Kasumi-1 (cell line): ENCODE data around the gene BTBD2.
A peak's percentile ranks its signal among the peaks of the same experiment; 100 is the strongest.

ENCODE experiments used
- DNase-seq, 2 experiments: peaks; one replicate each; lab custom pipeline; 2025; lab: John Stamatoyannopoulos, UW

BTBD2 gene

GRCh38 chr19:1985588-1986356, 29.7 kb downstream of the BTBD2 start:
- DNase-seq: no peak

- no peak for DNase-seq
These were observed 31.2 kb downstream of the BTBD2 start for GRCh38 chr19:1984357-1984756.

DNA sequence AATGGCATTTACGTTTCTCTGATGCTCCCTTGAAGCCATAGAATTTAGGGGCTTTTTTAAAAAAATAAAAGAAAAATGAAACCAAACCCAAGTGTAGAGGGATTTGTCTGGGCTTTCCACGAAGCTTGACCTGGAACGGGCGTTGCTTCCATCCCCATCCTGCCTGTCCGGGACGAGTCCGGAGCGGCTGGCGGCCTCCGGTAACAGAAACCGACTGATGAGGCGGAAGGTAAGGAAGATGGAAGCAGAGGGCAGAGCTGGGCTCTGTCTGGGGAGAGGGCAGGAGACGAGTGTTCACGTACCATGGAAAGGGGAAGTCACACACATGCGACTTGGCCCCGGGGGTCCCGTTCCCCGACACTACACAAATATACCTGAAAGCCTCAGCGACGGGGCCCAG, 34.3 kb downstream of the BTBD2 start:
- no peak for DNase-seq

DNA sequence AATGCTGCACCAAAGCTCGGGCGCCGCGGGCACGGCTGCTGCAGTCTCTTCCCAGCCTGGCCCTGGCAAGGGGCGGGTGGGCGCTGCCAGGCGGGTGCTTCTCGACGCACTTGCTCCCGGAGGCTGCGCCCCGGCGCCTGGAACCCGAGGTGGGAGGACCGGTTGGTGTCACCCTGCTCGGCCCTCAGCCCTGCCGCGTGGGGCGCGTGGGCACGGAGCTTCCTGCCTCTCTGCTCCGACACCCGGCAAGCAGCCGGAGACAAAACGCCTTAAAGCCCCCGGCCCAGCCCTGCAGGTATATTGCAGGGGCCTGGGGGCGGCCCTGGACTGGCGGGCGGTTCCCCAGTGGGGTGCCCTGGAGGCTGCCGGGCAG, 34.7 kb downstream of the BTBD2 start:
- no peak for DNase-seq

DNA sequence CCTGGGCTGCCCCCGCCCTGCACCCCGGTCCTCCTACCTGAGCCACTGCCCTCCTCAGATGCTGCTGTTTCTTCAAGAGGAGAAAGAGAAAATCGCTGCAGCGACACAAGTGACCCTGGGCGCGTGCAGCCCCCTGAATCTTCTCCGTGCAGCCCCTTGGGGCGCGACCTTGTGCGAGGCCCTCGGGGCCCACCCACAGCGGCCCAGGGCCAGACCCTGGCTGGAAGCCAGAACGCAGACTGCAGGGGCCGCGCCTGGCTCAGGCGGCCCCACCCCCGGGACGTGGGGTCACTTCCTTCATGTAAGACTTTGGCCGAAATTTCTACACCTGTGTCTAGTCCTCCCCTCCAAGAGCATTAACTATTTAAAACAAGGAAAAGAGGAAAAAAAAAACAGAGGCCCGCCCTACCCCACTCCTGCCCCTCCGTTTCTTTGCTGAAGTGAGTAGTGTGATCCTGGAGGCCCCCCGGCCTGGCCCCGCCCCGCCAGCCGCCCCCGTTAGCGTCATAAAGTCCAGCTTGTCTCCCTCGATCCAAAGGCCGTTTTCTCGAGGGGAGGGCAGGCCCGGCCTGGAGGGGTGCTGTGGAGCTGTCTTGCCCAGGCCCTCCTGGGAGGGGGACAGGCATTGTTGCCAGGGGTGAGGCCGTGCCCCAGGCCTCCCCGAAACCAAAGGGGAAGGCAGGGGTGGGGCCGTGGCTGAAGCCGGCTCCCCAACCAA, 35.3 kb downstream of the BTBD2 start:
- DNase-seq: no peak

DNA sequence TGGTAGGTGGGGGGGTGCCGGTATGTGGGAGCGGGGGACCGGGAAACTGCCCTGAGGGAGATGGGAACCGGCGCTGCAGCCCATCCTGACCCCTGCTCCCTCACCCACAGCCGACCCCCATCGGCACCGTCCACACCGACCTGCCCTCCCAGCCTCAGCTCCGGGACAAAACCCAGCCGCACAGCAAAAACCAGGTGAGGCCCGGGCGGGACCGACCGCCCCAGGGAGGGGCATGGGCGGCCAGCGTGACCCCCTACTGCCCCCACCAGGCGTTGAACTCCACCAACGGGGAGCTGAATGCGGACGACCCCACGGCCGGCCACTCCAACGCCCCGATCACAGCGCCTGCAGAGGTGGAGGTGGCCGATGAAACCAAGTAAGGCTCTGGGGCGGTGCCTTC, 35.9 kb downstream of the BTBD2 start:
- no peak for DNase-seq

GRCh38 chr19:1979017-1979416, 36.5 kb downstream of the BTBD2 start:
- DNase-seq: no peak

DNA sequence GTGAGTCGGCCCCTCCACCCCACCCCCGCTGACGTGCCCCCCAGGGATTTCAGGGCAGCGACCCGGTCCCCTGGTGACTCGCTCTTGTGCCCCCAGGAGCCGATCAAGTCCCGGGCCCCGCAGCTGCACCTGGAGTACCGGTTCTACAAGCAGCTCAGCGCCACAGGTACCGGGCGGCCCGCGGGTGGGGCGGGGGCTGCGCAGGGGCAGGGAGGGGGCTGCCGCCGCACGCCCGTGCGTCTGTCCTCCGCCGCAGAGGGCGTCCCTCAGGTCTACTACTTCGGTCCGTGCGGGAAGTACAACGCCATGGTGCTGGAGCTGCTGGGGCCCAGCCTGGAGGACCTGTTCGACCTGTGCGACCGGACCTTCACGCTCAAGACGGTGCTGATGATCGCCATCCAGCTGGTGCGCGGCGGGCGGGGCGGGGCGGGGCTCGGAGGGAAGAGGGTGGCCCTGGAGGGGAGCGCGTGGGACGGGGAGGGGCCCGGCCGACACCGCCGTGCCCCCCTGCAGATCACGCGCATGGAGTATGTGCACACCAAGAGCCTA, 37.1 kb downstream of the BTBD2 start:
- DNase-seq: no peak

GRCh38 chr19:1977120-1977519, 38.4 kb downstream of the BTBD2 start:
- DNase-seq: no peak

DNA sequence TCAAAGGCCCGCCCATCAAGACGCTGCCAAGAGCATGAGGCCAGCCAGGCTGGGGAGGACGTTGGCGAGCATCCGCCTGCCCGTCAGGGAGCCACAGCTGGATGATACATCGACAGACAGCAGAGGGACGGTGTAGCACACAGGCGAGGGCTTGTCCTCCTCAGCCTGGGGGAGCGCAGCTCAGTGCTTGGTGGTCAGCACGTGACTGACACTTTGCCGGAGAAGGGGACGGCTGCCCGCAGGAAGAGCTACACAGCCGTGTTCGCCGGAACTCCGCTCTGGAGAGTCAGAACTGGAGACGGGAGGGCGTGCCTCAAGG, 40.4 kb downstream of the BTBD2 start:
- DNase-seq: no peak

DNA sequence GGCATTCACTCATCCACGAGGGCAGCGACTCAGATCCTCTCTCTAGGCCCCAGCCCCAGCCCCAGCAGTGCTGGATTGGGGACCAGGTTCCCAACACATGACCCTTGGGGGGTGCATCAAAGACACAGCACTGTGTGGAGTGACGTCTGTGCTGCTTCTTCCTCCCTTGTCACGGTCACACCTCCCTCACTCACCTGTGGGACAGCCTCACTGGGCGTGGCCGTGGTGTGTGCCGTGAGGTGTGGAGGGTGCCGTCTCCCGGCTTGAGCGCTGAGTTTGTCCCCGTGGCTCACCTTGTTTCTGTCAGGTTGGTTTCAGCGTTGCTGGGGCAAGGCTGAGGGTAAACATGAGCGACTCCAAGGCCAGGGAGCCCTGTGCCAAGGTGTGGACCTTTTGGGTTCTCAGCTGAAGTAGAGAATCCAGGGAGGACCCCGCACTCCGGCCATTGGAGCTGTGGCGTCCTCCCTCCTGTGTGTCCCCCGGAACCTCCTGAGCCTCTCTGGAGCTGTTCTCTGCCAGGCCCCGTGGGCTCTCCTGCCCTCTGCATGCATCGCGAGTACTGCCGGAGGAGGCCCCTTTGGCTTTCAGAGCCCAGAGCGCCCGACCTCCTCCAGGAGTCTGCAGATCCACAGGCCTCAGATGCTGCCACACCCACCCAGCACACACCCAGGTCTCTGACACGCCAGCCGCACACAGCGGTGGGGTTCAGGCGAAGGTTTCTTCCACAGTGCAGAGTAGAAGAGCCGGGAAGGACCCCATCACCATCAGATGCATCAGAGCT, 40.9 kb downstream of the BTBD2 start:
- no peak for DNase-seq

DNA sequence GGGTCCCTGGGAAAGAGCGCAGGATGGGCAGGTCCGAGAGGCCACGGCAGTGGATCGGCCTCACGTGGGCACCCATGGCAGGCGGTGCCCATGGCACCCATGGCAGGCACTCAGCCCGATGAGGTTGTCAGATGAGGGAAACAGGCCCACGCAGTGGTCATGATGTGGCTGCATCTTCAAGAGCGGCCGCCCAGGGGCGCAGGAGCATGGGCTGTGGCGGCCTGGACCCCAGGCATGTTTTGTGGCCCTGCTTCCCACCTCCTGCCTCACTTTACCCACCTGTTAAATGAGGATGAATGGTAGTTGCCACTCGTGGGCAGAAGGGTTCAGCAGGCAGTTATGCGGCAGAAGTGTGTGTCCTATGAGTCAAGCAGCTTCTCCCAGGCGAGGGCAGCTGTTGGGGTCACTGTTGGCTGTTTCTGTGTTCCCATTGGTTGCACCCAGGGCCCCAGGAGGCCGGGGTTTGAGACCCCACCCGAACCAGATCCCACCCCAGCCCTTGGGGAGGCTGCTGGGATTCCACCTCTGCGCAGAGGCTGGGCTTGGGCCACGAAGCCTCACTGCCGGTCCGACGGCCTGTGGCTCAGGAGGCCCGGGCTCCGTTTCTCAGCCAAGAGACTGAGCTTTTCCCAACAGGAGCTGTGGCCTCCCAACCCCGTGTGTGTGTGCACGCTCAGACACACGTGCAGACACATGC, 44.6 kb downstream of the BTBD2 start:
- no peak for DNase-seq

- DNase-seq: no peak
These were observed 45.3 kb downstream of the BTBD2 start for GRCh38 chr19:1970003-1970805.

DNA sequence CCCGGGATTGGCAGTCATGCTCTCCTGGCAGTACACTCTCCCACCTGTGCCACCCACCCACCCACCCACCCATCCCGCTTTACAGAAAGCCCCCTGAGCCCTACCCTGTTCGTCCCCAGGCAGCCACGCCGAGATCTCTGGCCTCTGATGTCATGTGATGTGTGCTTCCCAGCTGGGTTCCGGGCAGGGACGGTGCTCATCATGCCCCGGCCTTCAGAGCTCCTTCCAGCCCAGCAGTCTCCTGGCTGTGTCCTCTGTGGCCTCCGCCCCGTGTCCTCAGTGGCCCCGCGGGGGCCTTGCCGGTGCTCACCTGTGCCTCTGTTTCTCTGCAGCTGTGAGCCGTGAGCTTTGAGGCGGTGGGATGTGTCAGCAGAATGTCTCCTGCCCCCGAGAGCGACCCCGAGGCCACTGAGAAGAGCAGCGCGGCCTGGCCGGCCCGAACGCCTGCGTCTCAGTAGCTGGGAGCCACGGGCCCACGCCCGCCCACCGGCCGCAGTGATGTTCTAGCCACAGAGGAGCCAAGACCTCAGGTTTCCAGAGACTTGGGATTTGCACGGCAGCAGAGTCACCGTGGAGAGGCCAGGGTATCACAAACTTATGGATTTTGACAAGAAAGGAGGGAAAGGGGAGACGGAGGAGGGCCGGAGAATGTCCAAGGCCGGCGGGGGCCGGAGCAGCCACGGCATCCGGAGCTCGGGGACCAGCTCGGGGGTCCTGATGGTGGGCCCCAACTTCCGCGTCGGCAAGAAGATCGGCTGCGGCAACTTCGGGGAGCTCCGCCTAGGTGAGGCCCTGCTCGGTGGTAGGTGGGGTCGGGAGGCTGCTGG, 46.1 kb downstream of the BTBD2 start:
- DNase-seq: no peak

- no peak for DNase-seq
These were observed 47.0 kb downstream of the BTBD2 start for GRCh38 chr19:1968279-1969175.

DNA sequence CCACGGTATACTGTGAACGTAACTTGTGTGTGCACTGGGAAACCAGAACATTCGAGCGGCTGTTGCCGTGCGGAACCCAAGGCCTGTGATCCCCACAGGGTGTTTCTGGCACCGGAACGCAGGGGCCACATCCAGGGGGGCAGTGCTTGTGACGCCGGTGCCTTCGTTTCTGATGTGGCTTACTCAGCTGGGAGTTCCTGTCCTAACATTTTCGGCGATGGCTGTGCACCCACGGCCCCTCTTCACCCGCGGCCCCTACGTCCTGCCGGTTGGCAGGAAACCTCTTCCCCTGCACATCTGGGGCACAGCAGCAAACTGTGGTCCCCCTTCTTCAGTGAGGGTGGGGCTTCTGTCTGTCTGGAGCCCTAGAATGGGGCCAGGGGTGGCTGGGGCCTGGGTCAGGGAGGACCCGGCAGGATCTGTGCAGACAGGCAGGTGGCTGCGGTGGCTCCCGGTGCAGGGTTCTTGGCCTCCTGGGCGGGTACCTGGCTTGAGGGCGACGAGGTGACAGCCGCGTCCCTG, 48.4 kb downstream of the BTBD2 start:
- no peak for DNase-seq

DNA sequence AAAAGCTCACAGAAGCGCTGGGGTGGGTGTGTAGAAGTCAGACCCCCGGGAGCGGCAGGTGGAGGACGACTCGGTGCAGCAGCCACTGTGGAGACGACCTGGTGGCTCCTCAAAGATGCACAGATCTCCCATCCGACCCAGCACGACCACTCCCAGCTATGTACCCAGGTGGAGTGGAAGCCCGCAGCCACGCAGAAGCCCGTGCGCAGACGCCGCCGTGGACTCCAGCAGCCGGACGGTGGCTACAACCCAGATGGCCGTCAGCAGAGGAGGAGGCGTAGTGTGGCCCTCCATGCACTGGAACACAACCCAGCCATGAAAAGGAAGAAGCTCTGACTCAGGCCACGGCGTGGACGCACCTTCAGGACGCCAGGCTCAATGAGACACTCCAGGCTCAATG, 52.8 kb downstream of the BTBD2 start:
- no peak for DNase-seq

- DNase-seq: peak; percentile 33 to 43
These were observed 54.3 kb downstream of the BTBD2 start for GRCh38 chr19:1961000-1961883.
